Frontal cortex (tissue), 4 donors: Measurements from ENCODE around the gene MVK. TPM values are rescaled to one million over a fixed set of nuclear protein-coding genes. Genes with fewer than 3 reads are reported as not detected.

Experiments used
- DNase-seq, 2 donors: peaks; one replicate each; pipeline ENCODE4 v3.0.0; 2012; ENCODE audit warnings: low spot score in 2 of 2
- FAIRE-seq: peaks from 2 replicates; lab custom pipeline; 2012; peaks lifted over from hg19 to GRCh38; lab: Jason Lieb, UNC
- total RNA-seq: library from RNA; depleted of rRNA; stranded (reverse); fragments of >200 nt; gene quantifications from one replicate; pipeline ENCODE4 v1.2.3, GENCODE V29; 2014
- donor health status: control.
- donor health status: control.
- donor health status: control.

The MVK gene
- total RNA-seq, 1 donor from 2014 or later, result 14.3 TPM

DNA sequence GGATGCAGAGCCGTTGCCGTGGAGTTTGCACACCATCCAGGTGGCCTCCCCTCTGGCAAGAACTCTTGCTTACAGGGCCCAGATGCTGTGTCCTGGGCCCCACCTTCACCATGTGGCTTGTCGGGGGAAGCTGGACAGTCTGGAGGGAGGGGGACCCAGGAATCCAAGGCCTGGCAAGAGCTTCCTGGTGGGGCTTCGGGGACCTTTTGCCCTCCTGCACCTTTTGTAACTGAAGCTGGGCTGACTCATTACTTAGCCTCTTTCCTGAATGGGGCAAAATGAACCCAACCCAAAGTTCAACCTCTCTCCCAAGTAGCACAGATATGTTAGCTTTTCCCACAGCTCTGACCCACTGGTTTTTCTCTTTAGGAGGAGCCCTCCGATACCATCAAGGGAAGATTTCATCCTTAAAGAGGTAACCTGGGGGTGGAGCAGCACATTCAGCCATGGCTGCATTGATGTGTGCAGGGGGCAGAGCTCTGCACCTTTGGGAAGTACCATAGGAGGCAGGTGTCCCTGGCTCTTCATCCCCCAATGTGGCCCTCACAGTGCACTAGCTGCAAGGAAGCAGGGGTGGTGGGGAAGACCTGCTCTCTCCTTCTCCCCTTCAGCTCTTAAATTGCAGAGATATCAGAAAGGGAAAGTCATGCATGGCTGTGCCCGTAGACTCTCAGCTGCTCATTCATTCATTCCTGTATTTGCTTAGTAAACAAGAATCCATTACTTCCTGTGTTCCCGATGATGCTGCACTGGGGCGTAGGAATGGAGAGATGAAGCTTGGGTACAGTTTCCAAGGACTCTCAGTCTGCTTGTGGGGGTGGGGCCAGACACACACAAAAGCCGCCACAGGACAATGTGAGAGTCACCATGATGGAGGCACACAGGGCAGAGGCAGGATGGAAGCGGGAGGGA is 13.0 kb downstream of the MVK start:
- FAIRE-seq, result no peak

DNA sequence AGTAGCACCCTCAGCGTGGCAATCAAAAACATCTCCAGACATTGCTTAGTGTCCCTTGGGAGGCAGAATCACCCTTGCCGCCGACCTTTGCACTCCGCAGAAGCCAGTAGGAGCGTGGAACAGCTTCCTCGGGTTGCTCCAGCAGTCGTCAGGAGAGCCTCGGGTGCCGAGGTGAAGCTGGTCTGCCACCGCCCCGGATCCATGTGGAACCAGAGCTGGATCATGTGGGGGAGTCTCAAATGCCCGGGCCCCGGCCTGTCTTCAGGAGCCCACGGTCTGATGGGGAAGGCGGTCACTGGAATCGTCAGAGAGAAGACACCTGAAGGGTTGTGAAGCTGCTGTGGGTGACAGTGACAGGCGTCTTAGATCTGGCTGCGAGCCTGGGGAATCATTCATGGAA is 14.3 kb downstream of the MVK start:
- FAIRE-seq (no peak), DNase-seq (no peak)

More for the DNA sequence above, 13.0 kb downstream of the MVK start:
- DNase-seq, result no peak

DNA sequence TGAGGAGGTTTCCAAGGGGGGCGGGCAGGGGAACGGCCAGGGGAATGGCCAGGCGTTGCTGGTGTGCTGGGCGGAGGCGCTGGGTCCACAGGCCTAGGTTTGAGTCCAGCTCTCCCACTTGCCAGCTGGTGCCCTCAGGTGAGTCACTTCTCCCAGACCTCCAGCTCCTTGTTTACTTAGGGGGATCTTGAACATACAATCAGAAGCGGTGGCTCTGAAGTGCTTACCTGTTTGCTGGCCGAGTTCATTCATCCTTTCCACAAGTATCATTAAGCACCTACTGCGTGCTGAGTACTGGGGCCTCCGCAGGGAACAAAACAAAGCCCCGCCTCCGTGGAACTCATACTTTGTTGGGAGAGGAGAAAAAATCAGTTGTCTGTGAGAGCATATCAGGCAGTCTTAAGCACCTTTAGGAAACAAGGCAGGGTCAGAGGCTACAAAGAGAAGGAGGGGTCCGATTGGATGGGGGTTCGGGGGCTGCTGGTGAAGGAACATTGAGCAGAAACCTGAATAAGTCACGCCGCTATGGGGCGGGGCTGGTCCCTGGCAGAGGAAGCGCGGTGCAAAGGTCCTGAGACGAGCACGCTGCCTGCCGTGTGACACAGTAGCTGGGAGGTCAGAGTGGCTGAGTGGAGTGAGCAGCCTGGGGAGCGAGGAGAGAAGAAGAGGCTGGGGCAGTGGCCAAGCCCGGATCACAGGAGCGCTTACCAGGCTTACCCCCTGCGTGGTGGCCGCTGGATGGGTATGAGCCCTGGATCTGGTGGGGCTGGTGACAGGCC is 15.1 kb downstream of the MVK start:
- no peak for FAIRE-seq
- DNase-seq, result no peak

DNA sequence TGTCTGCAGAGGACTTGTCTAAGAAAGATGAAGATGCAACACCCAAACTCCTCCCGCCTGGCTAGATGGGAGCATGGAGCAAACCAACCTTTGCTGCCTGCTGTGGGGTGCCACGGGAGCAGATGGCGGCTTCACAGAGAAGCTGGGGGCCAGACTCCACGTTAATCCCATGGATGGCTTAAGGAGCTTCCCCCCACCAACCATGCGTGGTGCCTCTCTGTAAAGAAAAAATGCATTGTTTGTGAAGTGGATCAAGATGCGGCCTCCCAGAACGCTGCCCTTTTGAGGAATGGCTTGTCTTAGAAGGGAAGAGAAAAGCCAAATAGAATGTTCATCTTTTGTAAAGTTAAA is 15.6 kb downstream of the MVK start:
- DNase-seq (no peak), FAIRE-seq (no peak)

DNA sequence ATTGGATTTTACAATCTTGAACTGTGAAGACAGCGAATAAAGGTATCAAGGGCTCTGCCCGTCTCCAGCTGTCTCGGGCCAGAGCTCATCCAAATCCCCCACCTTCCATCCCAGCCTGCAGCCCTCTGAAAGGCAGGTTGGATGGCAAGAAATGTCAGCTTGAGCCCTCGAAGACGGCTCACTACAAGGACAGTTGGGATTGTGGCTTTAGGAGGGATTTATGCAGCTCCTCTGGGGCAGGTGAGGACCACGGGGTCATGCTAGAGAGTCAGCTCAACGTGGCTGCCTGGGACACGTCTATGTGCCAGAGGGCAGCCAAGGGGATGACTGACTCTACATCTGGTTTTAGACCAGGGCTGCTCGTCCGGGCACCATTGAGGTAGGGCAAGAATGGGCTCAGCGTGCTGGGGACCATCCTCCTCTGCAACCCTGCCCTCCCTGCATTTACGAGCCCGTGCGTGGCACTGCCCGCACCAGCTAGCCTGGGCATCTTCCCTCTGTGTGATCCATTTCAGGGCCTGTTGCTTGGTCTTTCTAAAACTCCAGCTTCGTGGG is 16.2 kb downstream of the MVK start:
- FAIRE-seq, result no peak
- DNase-seq, result no peak

DNA sequence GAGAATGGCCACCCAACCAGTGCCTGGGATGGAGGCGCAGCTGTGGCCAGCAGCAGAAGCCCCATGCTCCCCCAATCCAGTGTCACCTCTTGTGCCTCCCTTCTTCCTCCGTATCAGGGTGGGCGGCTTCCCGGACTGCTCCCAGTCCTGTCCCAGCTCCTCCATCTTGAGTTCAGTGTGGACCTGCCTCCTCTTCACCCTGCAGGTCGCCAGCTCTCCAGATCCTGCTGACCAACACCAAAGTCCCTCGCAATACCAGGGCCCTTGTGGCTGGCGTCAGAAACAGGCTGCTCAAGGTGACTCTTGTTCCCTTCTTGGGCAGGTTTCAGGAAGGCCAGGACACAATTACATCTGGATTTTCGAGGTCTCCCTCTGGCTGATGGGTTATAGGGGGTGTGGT is 17.0 kb downstream of the MVK start:
- no peak for DNase-seq
- FAIRE-seq, result no peak

DNA sequence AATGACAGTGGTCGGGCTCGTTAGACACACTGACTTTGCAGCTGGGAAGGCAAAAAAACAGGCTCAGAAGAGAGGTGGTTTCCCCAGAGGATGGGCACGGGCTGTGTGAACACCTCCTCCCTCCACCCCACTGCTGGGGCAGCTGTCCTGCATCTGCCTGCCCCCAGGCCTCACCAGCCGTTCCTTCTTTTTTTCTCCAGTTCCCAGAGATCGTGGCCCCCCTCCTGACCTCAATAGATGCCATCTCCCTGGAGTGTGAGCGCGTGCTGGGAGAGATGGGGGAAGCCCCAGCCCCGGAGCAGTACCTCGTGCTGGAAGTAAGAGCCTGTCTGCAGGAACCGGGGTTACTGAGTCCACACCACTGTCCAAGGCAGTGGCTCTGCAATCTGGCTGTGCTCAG is 17.4 kb downstream of the MVK start:
- no peak for FAIRE-seq
- DNase-seq, result no peak

DNA sequence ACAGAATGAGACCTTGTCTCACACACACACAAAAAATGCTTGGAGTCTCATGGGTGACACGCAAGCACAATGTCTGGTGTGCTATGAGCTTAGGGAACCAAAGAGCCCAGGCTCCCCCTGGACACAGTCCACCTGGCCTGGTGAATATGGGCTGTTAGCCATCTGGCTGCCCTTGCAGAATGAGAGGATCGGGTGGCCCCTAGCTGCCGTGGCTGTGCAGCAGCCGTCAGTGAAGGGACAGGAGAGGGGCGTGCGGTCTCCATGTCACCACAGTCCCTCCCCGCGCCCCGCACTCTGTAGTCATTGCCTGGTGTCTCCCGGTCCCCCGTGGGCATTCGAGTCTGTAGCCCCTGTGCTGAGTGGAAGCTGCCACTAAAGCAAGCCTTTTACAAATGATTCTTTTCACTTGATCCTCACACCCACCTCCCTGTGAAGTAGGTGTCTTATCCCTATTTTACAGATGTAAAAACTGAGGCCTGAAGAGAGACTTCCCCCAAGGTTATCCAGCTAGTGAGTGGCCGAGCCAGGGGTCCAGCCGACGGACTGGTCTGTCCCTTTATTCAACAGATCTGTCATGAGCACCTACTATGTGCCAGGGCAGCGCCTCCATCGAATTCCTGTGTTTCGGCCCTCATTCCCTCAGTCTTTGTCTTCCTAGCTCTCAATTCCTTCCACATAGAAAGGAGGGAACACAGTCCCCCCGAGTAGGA is 18.8 kb downstream of the MVK start:
- FAIRE-seq (no peak), DNase-seq (no peak)

DNA sequence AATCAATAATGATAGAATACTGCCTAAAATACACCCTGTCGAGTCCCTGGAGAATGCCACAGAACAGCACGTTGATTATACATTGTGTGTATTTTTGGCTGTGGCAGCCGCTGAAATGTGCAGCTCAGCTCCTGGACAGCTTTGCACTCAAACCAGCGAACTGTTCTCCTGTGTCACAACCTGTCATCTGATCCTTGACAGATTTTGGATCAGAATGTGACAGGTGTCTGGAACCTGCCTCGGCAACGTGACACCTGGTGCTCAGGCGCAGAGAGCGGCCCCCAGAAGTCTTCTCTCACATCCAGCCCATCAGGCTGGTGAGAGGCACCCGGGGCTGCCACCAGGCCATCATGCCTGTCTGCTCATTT is 19.3 kb downstream of the MVK start:
- no peak for DNase-seq
- FAIRE-seq, result no peak

DNA sequence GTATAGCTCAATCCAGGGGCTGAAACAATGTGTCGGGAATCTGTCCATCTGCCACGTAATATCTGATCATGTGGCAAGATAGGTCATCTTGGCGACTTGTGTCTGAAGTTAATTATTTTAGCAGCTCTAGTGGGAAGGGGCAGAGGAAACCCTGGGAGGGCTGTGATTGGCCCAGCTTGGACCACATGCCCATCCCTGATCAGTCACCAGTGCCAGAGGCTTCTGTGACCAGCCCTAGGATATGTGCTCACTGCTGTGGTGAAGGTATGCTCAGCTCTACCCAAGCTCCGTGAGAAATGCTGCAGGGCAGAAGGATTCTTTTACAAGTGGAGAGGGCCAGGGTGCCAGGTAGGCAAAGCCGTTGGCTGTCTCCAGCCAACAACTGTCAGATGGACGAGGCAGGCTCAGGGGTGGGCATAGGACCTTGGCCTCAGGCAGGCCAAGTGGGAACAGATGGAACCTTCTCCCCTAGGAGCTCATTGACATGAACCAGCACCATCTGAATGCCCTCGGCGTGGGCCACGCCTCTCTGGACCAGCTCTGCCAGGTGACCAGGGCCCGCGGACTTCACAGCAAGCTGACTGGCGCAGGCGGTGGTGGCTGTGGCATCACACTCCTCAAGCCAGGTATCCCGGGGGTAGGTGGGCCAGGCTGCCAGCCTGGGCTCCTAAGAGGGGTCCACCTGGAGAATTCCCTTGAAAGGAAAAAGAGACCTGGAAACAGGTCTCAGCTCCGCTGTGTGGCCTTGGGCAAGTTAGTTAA is 21.1 kb downstream of the MVK start:
- FAIRE-seq, result no peak
- no peak for DNase-seq

DNA sequence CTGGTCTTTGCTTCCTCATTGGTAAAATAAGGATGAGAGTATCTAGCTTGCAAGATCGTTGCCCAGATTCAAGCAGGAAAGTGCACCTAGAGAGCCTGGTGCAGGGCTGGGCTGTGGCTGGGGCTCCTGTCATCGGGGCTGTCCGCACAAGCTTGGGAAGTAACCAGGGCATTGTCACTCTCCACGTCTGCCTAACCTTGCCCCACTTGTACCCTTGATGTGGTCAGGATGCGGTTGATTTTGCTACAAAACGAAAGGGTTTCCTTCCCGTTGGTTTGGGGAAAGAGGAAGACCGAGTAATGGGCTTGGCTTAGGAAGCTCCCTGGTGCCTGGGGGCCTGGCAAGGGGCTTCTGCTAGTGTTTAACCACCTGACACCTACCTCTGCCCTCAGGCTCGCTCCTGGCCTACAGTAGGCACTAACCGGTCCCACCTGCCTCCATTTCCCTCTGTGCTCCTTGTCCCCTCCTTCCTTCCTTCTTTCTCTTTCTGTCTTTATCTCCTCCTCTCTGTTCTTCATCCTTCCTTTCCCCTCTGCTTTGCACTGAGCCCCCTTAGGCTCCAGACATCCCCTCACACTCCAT is 21.8 kb downstream of the MVK start:
- FAIRE-seq (no peak), DNase-seq (no peak)

DNA sequence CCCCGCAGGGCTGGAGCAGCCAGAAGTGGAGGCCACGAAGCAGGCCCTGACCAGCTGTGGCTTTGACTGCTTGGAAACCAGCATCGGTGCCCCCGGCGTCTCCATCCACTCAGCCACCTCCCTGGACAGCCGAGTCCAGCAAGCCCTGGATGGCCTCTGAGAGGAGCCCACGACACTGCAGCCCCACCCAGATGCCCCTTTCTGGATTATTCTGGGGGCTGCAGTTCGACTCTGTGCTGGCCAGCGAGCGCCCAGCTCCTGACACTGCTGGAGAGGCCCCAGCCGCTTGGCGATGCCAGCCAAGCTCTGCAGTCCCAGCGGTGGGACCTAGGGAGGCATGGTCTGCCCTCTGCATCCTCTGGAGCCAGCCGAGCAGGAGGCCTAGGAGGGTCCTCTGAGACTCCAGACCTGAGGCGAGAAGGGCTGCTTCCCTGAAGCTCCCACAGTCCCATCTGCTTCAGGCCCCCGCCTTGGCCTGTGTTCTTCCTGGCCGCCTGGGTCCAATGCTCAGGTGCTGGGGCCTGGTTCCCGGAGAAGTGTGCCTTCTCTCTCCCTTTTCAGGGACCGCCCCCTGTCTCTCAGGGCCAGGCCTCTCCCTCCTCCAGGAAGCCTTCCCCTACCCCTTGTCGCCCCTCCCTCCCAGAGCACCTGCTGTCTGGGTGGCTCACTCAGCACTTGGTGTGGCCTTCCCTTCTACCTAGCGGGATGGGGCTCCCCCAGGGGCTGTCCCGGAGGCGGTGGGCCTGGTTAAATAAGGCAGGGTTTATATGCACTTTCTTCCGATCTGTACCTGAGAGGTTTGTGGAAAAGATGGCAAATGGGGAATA is 23.0 kb downstream of the MVK start:
- no peak for DNase-seq

DNA sequence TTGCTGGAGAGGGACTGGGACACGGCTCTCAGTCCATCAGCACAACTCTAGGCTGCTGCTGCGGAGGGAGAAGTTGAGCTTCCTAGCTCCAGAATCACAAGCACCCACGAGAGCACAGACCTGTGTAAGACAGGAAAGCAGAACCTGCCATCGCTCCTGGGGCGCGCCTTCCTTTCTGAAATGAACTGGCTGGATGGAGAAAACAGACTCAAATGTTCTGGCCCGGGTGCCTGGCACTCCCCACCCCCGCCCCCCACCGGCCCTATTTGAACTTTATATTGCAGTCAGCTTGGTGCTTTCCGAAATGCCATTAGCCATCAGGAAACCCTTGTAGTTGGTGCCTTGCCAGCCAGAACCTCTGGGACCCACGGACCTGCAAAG is 23.8 kb downstream of the MVK start:
- DNase-seq (no peak), FAIRE-seq (no peak)

More for the DNA sequence above, 23.0 kb downstream of the MVK start:
- FAIRE-seq, result no peak

DNA sequence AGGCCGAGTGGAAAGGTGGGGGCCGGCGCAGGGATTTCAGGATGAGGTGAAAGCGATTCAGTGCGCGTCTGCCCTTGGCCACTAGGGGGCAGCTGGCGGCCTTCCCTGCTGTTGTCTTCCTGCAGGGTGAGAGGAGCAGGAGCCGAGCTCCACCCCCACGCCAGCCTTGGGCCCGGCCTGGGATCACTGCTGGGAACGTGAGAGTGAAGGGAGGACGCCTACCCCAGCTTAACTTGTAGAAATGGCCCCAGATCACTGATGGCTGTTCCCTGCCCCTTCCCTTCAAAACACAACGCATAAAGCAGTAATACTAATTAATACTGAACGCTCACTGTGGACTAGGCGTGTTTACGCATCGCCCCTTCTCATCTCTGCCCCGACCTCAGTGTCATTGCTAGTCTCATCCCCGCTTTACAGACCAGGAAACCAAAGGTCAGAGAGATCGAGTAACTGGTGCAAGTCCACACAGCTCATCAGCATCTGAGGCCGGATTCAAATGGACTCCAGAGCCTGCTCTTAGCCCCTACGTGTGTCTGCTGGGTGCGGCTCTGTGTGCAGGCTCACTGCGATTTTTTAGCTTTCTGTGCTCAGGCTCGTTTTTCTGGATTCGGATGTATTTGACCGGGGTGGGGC is 24.3 kb downstream of the MVK start:
- DNase-seq (peak; percentile 80 to 94), FAIRE-seq (no peak)

DNA sequence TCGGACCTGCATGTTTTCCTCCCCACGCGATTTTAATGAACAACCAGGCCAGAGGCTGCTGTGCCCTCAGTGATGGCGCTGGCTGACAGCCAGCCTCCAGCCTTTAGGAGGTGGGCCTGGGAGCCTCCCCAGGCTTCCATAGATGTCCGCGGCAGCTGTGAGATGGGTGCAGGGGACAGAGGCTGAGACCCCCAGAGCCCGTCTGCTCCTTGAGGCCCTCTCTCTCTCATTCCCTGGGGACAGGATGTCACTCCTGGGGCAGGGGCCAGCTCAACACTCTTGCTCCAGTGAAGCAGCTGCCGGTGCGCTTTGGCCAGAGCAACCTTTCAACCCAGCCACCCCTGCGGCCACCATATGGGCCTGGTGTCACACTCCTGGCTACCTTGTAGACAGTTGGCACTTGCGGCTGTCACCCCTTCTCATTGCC is 24.8 kb downstream of the MVK start:
- DNase-seq, result no peak
- no peak for FAIRE-seq

DNA sequence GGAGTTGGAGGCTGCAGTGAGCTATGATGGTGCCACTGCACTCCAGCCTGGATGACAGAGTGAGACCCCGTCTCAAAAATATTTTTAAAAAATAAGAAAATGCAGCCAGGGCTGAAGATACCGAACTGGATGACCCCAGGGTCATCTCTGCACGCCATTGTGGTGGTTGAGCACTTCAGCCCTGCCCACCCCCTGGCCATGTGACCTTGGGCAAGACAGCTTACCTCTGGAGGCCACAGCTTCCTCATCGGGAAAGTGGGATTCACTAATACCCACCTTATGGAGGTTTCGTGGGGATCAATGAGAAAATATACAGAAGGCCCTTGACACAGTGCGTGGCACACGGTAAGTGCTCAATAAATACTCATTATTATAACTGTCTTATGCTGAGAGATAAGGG is 25.5 kb downstream of the MVK start:
- FAIRE-seq, result no peak
- no peak for DNase-seq

DNA sequence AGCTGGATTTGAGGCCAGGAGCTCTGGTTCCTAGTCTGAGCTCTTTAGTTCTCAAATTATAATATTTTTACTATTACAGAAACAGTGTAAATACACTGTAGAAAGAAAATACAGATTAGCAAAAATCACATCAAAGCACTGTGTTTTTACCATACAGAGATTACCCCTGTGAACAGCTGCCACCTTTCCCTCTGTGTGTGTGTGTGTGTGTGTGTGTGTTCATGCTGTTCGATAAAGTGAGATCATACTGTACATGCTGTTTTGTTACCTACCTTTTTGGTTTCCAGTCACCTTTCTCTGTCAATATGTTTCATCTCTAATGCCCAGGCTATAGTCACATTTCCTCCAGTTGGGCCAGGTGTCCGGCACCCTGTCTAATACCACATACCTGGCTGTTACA is 26.9 kb downstream of the MVK start:
- DNase-seq (no peak), FAIRE-seq (no peak)

DNA sequence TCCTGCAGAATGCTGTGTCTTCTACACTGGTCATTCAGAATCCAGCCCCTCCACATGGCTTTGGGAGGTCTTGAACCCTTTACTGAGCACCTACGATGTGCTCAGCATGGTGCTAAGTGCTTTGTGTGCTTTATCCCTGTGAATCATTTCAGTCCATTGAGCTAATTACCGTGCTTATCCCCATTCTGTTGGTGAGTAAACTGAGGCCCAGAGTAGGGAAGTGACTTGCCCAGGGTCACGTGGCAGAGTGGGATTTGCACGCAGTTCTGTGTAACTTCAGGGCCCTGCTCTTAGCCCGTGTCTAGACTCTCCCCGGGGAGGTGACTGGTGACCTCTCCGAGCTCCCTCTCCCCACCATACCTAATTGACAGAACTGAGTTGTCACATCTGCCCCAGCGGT is 27.4 kb downstream of the MVK start:
- no peak for DNase-seq
- no peak for FAIRE-seq
